Thyroid gland (tissue), 4 donors: Measurements from ENCODE around the gene SWSAP1.

Experiments
- CTCF ChIP-seq, 6 experiments: fragments of 200-600 bp in 3 of 6; fragments of 450-650 bp in 3 of 6; sonication (generic) in 3 of 6; IDR thresholded peaks; one replicate each; pipeline ENCODE4 v1.5.1; 2016 to 2019; ENCODE audit warnings: antibody characterized with exemption in 6 of 6, mild to moderate bottlenecking in 2 of 6, inconsistent platforms in 1 of 6, moderate library complexity in 1 of 6
- POLR2A ChIP-seq, 2 donors: fragments of 450-650 bp; IDR thresholded peaks; one replicate each; pipeline ENCODE4 v1.6.1; 2017; ENCODE audit warnings: antibody characterized with exemption in 2 of 2, mild to moderate bottlenecking in 2 of 2, moderate library complexity in 1 of 2

GRCh38 chr19:11408591-11408990 is 34.1 kb downstream of the SWSAP1 start:
- no peak for TF ChIP-seq CTCF (IDR thresholded peaks at IDR 0.05)
- TF ChIP-seq POLR2A (IDR thresholded peaks at IDR 0.05), result no peak
